Ovary (tissue), 3 donors: ENCODE data around the gene WDR76.

ENCODE experiments used
- POLR2A ChIP-seq: fragments of 450-650 bp; IDR thresholded peaks from one replicate; pipeline ENCODE4 v1.6.1; 2017; ENCODE audit warnings: antibody characterized with exemption, mild to moderate bottlenecking, moderate library complexity
- TF ChIP-seq, protein P1 (sequence below), 3 donors: fragments of 450-650 bp in 2 of 3; fragments of 200-600 bp in 1 of 3; IDR thresholded peaks; one replicate each; pipeline versions ENCODE4 v1.5.1 to v1.8.0; 2016 to 2022; ENCODE audit warnings: antibody characterized with exemption in 3 of 3, mild to moderate bottlenecking in 1 of 3
- donor health status: DM: no; HTN: no; CAD: no.

DNA sequence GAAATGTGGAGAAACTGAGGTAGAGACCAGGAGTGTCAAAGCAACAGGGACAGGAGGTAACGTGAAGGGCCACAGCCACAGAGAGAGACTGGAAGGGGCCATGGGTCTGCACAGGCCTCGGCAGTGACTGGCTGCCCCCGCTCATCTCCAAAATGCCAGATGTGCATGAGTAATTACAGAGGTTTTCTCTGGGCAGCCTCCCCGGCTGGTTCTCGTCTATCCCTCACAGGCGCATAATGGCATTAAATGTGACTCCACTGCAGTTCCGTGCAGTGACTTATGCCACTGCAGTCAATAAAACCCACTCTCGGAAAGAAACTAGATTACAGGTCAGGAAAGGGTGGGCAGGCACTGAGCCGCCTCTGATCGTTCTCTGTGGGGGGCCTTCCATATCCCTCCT is 74.7 kb downstream of the WDR76 start:
- no peak for TF ChIP-seq POLR2A
- TF ChIP-seq, protein P1, sequence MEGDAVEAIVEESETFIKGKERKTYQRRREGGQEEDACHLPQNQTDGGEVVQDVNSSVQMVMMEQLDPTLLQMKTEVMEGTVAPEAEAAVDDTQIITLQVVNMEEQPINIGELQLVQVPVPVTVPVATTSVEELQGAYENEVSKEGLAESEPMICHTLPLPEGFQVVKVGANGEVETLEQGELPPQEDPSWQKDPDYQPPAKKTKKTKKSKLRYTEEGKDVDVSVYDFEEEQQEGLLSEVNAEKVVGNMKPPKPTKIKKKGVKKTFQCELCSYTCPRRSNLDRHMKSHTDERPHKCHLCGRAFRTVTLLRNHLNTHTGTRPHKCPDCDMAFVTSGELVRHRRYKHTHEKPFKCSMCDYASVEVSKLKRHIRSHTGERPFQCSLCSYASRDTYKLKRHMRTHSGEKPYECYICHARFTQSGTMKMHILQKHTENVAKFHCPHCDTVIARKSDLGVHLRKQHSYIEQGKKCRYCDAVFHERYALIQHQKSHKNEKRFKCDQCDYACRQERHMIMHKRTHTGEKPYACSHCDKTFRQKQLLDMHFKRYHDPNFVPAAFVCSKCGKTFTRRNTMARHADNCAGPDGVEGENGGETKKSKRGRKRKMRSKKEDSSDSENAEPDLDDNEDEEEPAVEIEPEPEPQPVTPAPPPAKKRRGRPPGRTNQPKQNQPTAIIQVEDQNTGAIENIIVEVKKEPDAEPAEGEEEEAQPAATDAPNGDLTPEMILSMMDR (IDR thresholded peaks at IDR 0.05): no peak
